Central memory CD8-positive, alpha-beta T cell (primary cell): ENCODE data around the gene KPRP.

ENCODE experiments used
- ATAC-seq: fragments of 150-1000 bp; cut with Tn5 transposase; replicated peaks from 2 replicates; pipeline ENCODE4 v1.10.0; 2022; ENCODE audit warnings: mild to moderate bottlenecking, moderate FRiP score, moderate number of reproducible peaks; ENCODE audit not compliant: poor library complexity, severe bottlenecking; ENCODE audit errors: extremely low read depth
- DNase-seq, 2 donors: peaks; one replicate each; pipeline ENCODE4 v3.0.0; 2021; ENCODE audit warnings: low spot score in 2 of 2
- H3K27ac Mint-ChIP-seq: one replicate; pipeline ENCODE4 v1.8.0; 2022; ENCODE audit warnings: low read depth, mild to moderate bottlenecking, moderate library complexity, mixed read lengths
- H3K27me3 Mint-ChIP-seq: one replicate; pipeline ENCODE4 v1.8.0; 2022; ENCODE audit warnings: mixed read lengths
- H3K36me3 Mint-ChIP-seq: one replicate; pipeline ENCODE4 v1.8.0; 2022; ENCODE audit warnings: mild to moderate bottlenecking, moderate library complexity, mixed read lengths; ENCODE audit not compliant: insufficient read depth
- H3K4me1 Mint-ChIP-seq: one replicate; pipeline ENCODE4 v1.8.0; 2022; ENCODE audit warnings: mixed read lengths
- H3K4me3 Mint-ChIP-seq: one replicate; pipeline ENCODE4 v1.8.0; 2022; ENCODE audit warnings: mild to moderate bottlenecking, moderate library complexity, mixed read lengths
- H3K9me3 Mint-ChIP-seq: one replicate; pipeline ENCODE4 v1.8.0; 2022; ENCODE audit warnings: mixed read lengths

The KPRP gene

GRCh38 chr1:152752225-152752624 lies 5.6 kb upstream of the KPRP start:
- H3K36me3 Mint-ChIP-seq: no peaks in the 10 kb centered on the region
- H3K9me3 Mint-ChIP-seq: no peaks in the 10 kb centered on the region

GRCh38 chr1:152753586-152753985 lies 4.2 kb upstream of the KPRP start:
- Mint-ChIP-seq H3K27ac (no peak overlapping the region), H3K9me3 (no peaks in the 10 kb centered on the region), H3K27me3 (peaks cover 86% of the 10 kb centered on the region), H3K4me3 (no peak overlapping the region), H3K36me3 (no peaks in the 10 kb centered on the region), H3K4me1 (no peaks in the 10 kb centered on the region)
- no peak for DNase-seq
- ATAC-seq: no peak

More at GRCh38 chr1:152752225-152752624, 5.6 kb upstream of the KPRP start:
- DNase-seq (no peak), ATAC-seq (no peak)
- Mint-ChIP-seq H3K27ac (no peak overlapping the region), H3K4me3 (no peak overlapping the region), H3K27me3 (peaks cover 89% of the 10 kb centered on the region), H3K4me1 (no peaks in the 10 kb centered on the region)

- no peak overlapping the region for H3K4me3 Mint-ChIP-seq
- H3K4me1 Mint-ChIP-seq: no peaks in the 10 kb centered on the region
- no peak for ATAC-seq
- peaks cover 80% of the 10 kb centered on the region for H3K27me3 Mint-ChIP-seq
- no peak for DNase-seq
- H3K36me3 Mint-ChIP-seq: no peaks in the 10 kb centered on the region
- no peaks in the 10 kb centered on the region for H3K9me3 Mint-ChIP-seq
- H3K27ac Mint-ChIP-seq: no peak overlapping the region
Observed at GRCh38 chr1:152756872-152757271, 953 bp upstream of the KPRP start.

GRCh38 chr1:152758636-152759035 lies 811 bp downstream of the KPRP start:
- no peak for DNase-seq
- Mint-ChIP-seq H3K27ac (no peak overlapping the region), H3K9me3 (no peaks in the 10 kb centered on the region), H3K4me3 (no peak overlapping the region), H3K4me1 (no peaks in the 10 kb centered on the region), H3K27me3 (peaks cover 76% of the 10 kb centered on the region), H3K36me3 (no peaks in the 10 kb centered on the region)
- no peak for ATAC-seq

GRCh38 chr1:152759453-152760173 lies 1.8 kb downstream of the KPRP start:
- H3K36me3 Mint-ChIP-seq: no peaks in the 10 kb centered on the region
- no peak for ATAC-seq
- H3K27me3 Mint-ChIP-seq: peaks cover 69% of the 10 kb centered on the region

GRCh38 chr1:152760551-152761190 lies 2.8 kb downstream of the KPRP start:
- H3K27me3 Mint-ChIP-seq: peaks cover 69% of the 10 kb centered on the region
- no peak overlapping the region for H3K27ac Mint-ChIP-seq
- DNase-seq: no peak
- H3K4me3 Mint-ChIP-seq: no peak overlapping the region
- no peak for ATAC-seq
- H3K4me1 Mint-ChIP-seq: no peaks in the 10 kb centered on the region
- H3K9me3 Mint-ChIP-seq: no peaks in the 10 kb centered on the region
- no peaks in the 10 kb centered on the region for H3K36me3 Mint-ChIP-seq

More at GRCh38 chr1:152759453-152760173, 1.8 kb downstream of the KPRP start:
- no peak overlapping the region for H3K27ac Mint-ChIP-seq
- DNase-seq: no peak
- H3K9me3 Mint-ChIP-seq: no peaks in the 10 kb centered on the region
- no peaks in the 10 kb centered on the region for H3K4me1 Mint-ChIP-seq
- no peak overlapping the region for H3K4me3 Mint-ChIP-seq

GRCh38 chr1:152761609-152762213 lies 3.9 kb downstream of the KPRP start:
- H3K36me3 Mint-ChIP-seq: no peaks in the 10 kb centered on the region
- H3K27ac Mint-ChIP-seq: no peak overlapping the region
- no peaks in the 10 kb centered on the region for H3K4me1 Mint-ChIP-seq
- H3K4me3 Mint-ChIP-seq: no peak overlapping the region
- H3K27me3 Mint-ChIP-seq: peaks cover 64% of the 10 kb centered on the region
- H3K9me3 Mint-ChIP-seq: no peaks in the 10 kb centered on the region
- DNase-seq (no peak), ATAC-seq (no peak)

- H3K27ac Mint-ChIP-seq: no peak overlapping the region
- no peak overlapping the region for H3K4me3 Mint-ChIP-seq
- no peaks in the 10 kb centered on the region for H3K36me3 Mint-ChIP-seq
- DNase-seq: no peak
- H3K27me3 Mint-ChIP-seq: peaks cover 43% of the 10 kb centered on the region
- H3K9me3 Mint-ChIP-seq: no peaks in the 10 kb centered on the region
- no peaks in the 10 kb centered on the region for H3K4me1 Mint-ChIP-seq
- ATAC-seq: no peak
Observed at GRCh38 chr1:152768847-152769533, 11.2 kb downstream of the KPRP start.

GRCh38 chr1:152770411-152770810 lies 12.6 kb downstream of the KPRP start:
- Mint-ChIP-seq H3K4me3 (no peak overlapping the region), H3K4me1 (no peaks in the 10 kb centered on the region), H3K27ac (no peak overlapping the region), H3K27me3 (peaks cover 48% of the 10 kb centered on the region), H3K9me3 (no peaks in the 10 kb centered on the region), H3K36me3 (no peaks in the 10 kb centered on the region)
- no peak for ATAC-seq
- no peak for DNase-seq

GRCh38 chr1:152774875-152775274 lies 17.1 kb downstream of the KPRP start, which contains the start of gene LCE1F:
Gene LCE1F (plus strand): TSS chr1:152775140. CDS start chr1:152776372, 1,232 bp downstream.
- DNase-seq (no peak), ATAC-seq (no peak)
- Mint-ChIP-seq H3K4me3 (no peak within 1 kb of the TSS), H3K36me3 (no peaks in the 10 kb centered on the region), H3K27me3 (peaks cover 71% of the 10 kb centered on the region), H3K9me3 (no peaks in the 10 kb centered on the region), H3K4me1 (no peaks in the 10 kb centered on the region), H3K27ac (no peak within 1 kb of the TSS)

- H3K27ac Mint-ChIP-seq: no peak overlapping the region
- H3K4me3 Mint-ChIP-seq: no peak overlapping the region
- ATAC-seq: no peak
- no peaks in the 10 kb centered on the region for H3K36me3 Mint-ChIP-seq
- no peak for DNase-seq
- H3K27me3 Mint-ChIP-seq: peaks cover 66% of the 10 kb centered on the region
- no peaks in the 10 kb centered on the region for H3K4me1 Mint-ChIP-seq
- no peaks in the 10 kb centered on the region for H3K9me3 Mint-ChIP-seq
Observed at GRCh38 chr1:152776361-152776760, 18.5 kb downstream of the KPRP start.

- no peaks in the 10 kb centered on the region for H3K9me3 Mint-ChIP-seq
- ATAC-seq (no peak), DNase-seq (no peak)
- H3K4me1 Mint-ChIP-seq: no peaks in the 10 kb centered on the region
- no peak overlapping the region for H3K4me3 Mint-ChIP-seq
- no peak overlapping the region for H3K27ac Mint-ChIP-seq
- no peaks in the 10 kb centered on the region for H3K36me3 Mint-ChIP-seq
- H3K27me3 Mint-ChIP-seq: peaks cover 72% of the 10 kb centered on the region
Observed at GRCh38 chr1:152777510-152778137, 19.8 kb downstream of the KPRP start.
